ENCODE results near the gene GAMT. TPM values are rescaled to one million over a fixed set of nuclear protein-coding genes. Genes with fewer than 3 reads are reported as not detected.
A peak's percentile ranks its signal among the peaks of the same experiment; 100 is the strongest.

GAMT gene
- total and polyA plus RNA-seq, 2 donors (not counting 3 experiments of a cell fraction or from before 2014, with no cell fraction given): 22.1 to 36.9 TPM

GRCh38 chr19:1410136-1410786 is 8.9 kb upstream of the GAMT start:
- BruUV-seq (replicated peaks): no TSS peak
- Histone ChIP-seq H3K9me1 (replicated peaks; ENCODE audit: control insufficient read depth, extremely low read depth, insufficient read depth, low read length) (no peaks in the 10 kb centered on the region), H4K20me1 (replicated peaks; ENCODE audit: control insufficient read depth, extremely low read depth, insufficient read depth, low read length) (no peaks in the 10 kb centered on the region), H3K4me1 (ENCODE audit: control insufficient read depth, extremely low read depth, insufficient read depth, low read length) (peaks cover 31% of the 10 kb centered on the region), H2AFZ (ENCODE audit: low read depth, low read length) (no peak overlapping the region), H3K9me3 (replicated peaks; ENCODE audit: control insufficient read depth, insufficient read depth, low read length) (no peaks in the 10 kb centered on the region), H3K4me2 (ENCODE audit: insufficient read depth, low read length) (peak overlapping the region; percentile 77), H3K79me2 (ENCODE audit: control insufficient read depth, insufficient read depth, low read length) (peaks cover 74% of the 10 kb centered on the region), H3K27ac (ENCODE audit: insufficient read depth, low read depth, low read length) (peak overlapping the region; percentile 92), H3K4me3 (replicated peaks in 1 of 3; ENCODE audit: insufficient read depth in 1 of 3, low read depth in 1 of 3, low read length in 3 of 3) (no peak overlapping the region), H3K36me3 (ENCODE audit: control insufficient read depth in 2 of 2, extremely low read depth in 1 of 2, insufficient read depth in 2 of 2, low read length in 2 of 2) (peaks cover 0 to 6% of the 10 kb centered on the region in 2 experiments), H3K9ac (replicated peaks; ENCODE audit: extremely low read depth, insufficient read depth, low read length) (no peak overlapping the region), H3K27me3 (ENCODE audit: control insufficient read depth in 2 of 2, insufficient read depth in 2 of 2, low read length in 2 of 2) (no peaks in the 10 kb centered on the region)
- dilution Hi-C loops (cut with MboI; ENCODE audit: extremely low pct_ligation_motif_present, low sequenced_read_pairs): no loop called here
- intact Hi-C loops (cut with micrococcal nuclease): no loop called here
- TF ChIP-seq POLR2A (IDR thresholded peaks at IDR 0.05; ENCODE audit: low read depth, low read length) (no peak), CTCF (IDR thresholded peaks at IDR 0.05; ENCODE audit: extremely low read depth in 1 of 2, insufficient read depth in 1 of 2, low read depth in 1 of 2, low read length in 2 of 2) (no peak), POLR2AphosphoS5 (IDR thresholded peaks at IDR 0.05; ENCODE audit: insufficient read depth, low read depth, low read length) (no peak), MYC (IDR thresholded peaks at IDR 0.05; ENCODE audit: low read depth, low read length) (no peak), MAX (IDR thresholded peaks at IDR 0.05; ENCODE audit: insufficient read depth, insufficient read length) (no peak), GATA2 (IDR thresholded peaks at IDR 0.05; ENCODE audit: insufficient read depth, insufficient read length, low read depth, low read length) (no peak), FOS (IDR thresholded peaks at IDR 0.05; ENCODE audit: borderline replicate concordance, insufficient read depth, low read length) (no peak)
- POLR2A ChIA-PET: no interaction called here
- CTCF ChIA-PET: interaction anchor here (1.5 kb wide), 1 partner anchor 166 kb away, joined by 3 read pairs; no protein-coding TSS in a partner anchor
- peak; percentile 42 for FAIRE-seq
- peak; percentile 35 for DNase-seq (ENCODE audit: low read depth, low spot score)
